Measurements from ENCODE around the gene MINDY3.

The MINDY3 gene

GRCh38 chr10:15847481-15847880 is 12.8 kb downstream of the MINDY3 start:
- TF ChIP-seq CTCF (conservative IDR thresholded peaks at IDR 0.05; ENCODE audit: control insufficient read depth, insufficient read depth, low read depth, low read length), result no peak
- DNase-seq (ENCODE audit: low read depth), result no peak
- H3K4me3 ChIP-seq (ENCODE audit: control insufficient read depth, low read depth, low read length), result no peak overlapping the region

- TF ChIP-seq CTCF (conservative IDR thresholded peaks at IDR 0.05; ENCODE audit: control insufficient read depth, insufficient read depth, low read depth, low read length), result no peak
- H3K4me3 ChIP-seq (ENCODE audit: control insufficient read depth, low read depth, low read length), result no peak overlapping the region
- DNase-seq (ENCODE audit: low read depth), result no peak
Measured at GRCh38 chr10:15844517-15844916, 15.8 kb downstream of the MINDY3 start.

- no peak for DNase-seq (ENCODE audit: low read depth)
- no peak for TF ChIP-seq CTCF (conservative IDR thresholded peaks at IDR 0.05; ENCODE audit: control insufficient read depth, insufficient read depth, low read depth, low read length)
- no peak overlapping the region for H3K4me3 ChIP-seq (ENCODE audit: control insufficient read depth, low read depth, low read length)
Measured at GRCh38 chr10:15843695-15844094, 16.6 kb downstream of the MINDY3 start.

GRCh38 chr10:15842556-15843169 is 17.6 kb downstream of the MINDY3 start:
- no peak overlapping the region for H3K4me3 ChIP-seq (ENCODE audit: control insufficient read depth, low read depth, low read length)
- no peak for TF ChIP-seq CTCF (conservative IDR thresholded peaks at IDR 0.05; ENCODE audit: control insufficient read depth, insufficient read depth, low read depth, low read length)
- DNase-seq (ENCODE audit: low read depth), result peak; percentile 18

GRCh38 chr10:15841696-15842095 is 18.6 kb downstream of the MINDY3 start:
- no peak overlapping the region for H3K4me3 ChIP-seq (ENCODE audit: control insufficient read depth, low read depth, low read length)
- no peak for DNase-seq (ENCODE audit: low read depth)
- no peak for TF ChIP-seq CTCF (conservative IDR thresholded peaks at IDR 0.05; ENCODE audit: control insufficient read depth, insufficient read depth, low read depth, low read length)

GRCh38 chr10:15836807-15837206 is 23.5 kb downstream of the MINDY3 start:
- no peak for TF ChIP-seq CTCF (conservative IDR thresholded peaks at IDR 0.05; ENCODE audit: control insufficient read depth, insufficient read depth, low read depth, low read length)
- no peak for DNase-seq (ENCODE audit: low read depth)
- H3K4me3 ChIP-seq (ENCODE audit: control insufficient read depth, low read depth, low read length), result no peak overlapping the region

GRCh38 chr10:15829495-15829894 is 30.8 kb downstream of the MINDY3 start:
- no peak for TF ChIP-seq CTCF (conservative IDR thresholded peaks at IDR 0.05; ENCODE audit: control insufficient read depth, insufficient read depth, low read depth, low read length)
- DNase-seq (ENCODE audit: low read depth), result no peak
- no peak overlapping the region for H3K4me3 ChIP-seq (ENCODE audit: control insufficient read depth, low read depth, low read length)
